ENCODE data around the gene DAGLA.

DNA sequence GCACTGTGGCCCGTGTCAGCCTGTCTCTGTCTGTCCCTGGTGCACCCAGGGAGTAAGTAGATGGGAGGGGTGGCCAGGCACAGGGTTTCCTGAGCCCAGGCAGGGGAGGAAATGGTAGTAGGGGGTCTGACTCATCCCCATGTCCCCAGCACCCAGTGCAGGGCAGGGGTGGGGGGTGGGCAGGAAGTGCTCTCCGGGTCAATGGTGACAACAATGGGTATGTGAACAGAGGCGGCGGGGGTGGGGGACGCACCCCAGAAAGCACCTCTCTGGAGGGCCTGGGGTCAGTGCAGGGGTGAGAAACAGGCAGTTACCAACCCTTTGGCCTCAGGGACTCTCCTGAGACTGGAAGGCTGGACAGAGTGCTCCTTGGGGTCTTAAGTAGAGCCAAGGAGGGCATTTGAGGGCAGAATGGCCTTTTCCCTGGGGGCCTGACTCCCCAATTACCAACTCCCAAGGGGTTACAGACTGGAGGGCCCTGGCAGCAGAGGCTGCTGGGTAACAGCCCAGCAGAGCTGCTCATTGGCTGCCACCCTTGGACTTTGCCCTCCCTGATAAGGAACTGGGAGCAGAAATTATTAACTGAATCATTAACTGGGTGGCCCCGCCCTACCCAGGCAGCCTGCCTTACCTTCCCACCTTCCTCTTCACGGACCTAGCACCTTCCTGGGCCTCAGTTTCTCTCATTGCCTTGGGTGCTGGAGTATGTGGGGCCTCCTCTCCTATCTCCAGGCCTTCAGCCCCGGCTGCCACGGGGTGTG, 76.4 kb downstream of the DAGLA start:
- TF ChIP-seq, protein P1, sequence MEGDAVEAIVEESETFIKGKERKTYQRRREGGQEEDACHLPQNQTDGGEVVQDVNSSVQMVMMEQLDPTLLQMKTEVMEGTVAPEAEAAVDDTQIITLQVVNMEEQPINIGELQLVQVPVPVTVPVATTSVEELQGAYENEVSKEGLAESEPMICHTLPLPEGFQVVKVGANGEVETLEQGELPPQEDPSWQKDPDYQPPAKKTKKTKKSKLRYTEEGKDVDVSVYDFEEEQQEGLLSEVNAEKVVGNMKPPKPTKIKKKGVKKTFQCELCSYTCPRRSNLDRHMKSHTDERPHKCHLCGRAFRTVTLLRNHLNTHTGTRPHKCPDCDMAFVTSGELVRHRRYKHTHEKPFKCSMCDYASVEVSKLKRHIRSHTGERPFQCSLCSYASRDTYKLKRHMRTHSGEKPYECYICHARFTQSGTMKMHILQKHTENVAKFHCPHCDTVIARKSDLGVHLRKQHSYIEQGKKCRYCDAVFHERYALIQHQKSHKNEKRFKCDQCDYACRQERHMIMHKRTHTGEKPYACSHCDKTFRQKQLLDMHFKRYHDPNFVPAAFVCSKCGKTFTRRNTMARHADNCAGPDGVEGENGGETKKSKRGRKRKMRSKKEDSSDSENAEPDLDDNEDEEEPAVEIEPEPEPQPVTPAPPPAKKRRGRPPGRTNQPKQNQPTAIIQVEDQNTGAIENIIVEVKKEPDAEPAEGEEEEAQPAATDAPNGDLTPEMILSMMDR (IDR thresholded peaks at IDR 0.05) = peak in 1 of 7 experiments; percentile 5
- peak in 2 of 3 donors; percentile 27 to 62 for TF ChIP-seq POLR2A (IDR thresholded peaks at IDR 0.05)
